GM19193 (cell line): Measurements from ENCODE around the gene RIPK4.

Experiments used
- POLR2A ChIP-seq: IDR thresholded peaks from 4 replicates; pipeline ENCODE4 v1.6.1; 2011; ENCODE audit not compliant: insufficient read depth, insufficient read length; ENCODE audit errors: extremely low read depth

The RIPK4 gene

DNA sequence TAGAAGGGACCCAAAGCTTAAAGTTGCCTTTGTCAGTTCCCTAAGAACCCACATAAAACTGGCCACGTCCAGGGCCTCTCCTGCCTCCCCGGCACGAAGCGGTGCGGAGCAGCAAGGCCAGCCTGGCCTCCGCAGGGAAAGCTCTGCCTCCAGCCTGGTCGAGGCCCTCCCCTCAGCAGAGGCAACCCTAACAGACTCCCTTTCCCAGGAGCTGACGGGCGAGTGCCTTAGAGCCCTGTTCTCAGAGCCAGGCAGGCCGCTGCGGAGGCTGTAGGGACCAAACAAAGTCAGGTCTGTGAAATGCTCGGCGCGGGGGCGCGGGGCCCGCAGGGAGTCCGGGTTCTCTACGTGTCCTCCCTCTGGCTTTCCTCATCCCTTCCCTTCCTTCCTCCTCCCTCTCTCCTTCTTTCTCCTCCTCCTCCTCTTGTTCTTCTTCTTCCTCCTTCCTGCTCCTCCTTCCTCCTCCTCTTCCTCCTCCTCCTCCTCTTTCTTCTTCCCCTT lies 40.7 kb downstream of the RIPK4 start:
- TF ChIP-seq POLR2A, result no peak

DNA sequence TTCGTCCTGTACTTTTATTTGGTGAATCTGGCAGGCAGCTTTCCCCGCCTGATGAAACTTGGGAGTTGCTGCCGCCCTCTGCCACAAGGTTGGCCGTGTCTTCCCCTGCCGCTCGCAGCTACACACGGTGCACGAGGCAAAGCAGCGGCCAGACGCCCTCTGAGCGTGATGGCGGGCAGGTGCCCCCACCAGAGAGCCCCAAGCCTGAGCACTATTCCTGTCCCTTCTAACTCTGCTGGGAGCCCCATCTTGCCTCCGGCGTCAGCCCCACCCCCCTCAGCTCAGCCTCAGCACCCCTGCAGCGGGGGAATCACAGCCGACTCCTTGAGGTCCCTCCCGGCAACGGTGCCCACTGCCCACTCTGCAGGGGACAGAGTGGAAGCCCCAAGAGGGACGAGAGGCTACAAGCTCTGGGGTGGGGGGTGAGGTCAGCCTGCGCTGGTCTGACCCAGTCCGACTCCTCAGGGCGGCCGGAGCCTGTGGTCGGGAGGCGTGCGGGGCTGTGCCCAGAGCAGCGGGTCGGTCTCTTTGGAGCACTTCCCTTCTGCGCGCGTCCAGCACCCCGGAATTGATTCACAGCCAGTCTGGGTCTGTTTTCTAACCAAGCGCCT lies 41.3 kb downstream of the RIPK4 start:
- no peak for TF ChIP-seq POLR2A

DNA sequence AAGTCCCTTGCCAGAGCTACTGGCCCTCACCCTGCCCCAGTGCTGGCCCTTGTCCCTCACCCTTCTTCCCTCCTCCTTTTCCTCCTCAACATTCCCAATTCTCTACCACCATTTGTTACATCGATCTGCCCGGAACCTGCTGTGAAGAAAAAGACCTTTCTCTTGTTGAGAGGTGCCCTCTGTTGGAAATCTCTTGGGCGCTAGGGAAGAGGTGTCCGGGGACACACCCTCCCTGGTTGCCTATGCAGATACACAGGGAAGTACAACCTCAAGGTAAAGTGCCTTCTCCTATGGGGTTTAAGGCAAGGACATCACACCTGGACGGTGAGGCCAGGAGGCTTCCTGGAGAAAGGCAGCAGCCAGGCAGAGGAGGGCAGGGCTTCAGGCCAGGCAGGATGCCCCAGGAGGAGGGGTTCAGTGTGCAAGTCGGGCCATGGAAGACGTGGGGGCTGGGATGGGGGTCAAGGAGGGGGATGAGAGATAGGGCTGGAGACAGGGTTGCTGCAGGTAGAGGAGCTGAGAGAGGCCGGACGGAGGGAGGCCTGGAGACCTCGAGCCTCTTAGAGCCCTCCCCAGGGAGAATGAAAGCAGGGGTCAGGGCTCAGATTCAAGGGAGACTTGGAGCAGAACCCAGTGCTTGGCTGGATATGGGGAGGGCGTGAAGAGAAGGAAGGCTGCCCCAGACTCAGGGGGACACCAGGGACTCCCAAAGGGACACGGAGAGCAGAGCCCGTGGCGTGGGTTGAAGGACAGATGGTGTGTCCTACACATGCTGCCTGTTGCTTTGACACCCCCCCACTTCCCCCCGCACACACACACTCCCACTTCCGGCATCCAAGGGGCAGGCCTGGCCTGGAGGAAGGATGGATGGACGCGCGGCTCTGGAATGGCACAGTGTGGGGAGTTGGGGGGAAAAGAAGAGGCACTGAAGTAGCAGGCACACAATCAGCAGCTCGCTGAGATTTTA lies 44.5 kb downstream of the RIPK4 start:
- TF ChIP-seq POLR2A, result no peak

DNA sequence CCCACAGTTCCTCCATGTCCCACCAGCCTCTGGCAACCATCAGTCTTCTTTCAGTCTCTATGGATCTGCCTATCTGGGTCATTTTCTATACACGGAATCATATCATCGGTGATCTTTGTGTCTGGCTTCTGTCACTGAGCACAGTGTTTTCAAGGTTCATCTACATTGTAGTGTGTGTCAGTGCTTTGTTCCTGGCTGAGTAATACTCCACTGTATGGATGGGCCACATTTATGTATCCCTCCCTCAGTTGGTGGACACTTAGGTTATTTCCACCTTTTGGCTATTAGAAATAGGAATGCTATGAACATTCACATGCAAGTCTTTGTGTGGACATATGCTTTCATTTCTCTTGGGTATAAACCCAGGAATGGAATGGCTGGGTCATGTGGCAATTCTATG lies 46.6 kb downstream of the RIPK4 start:
- no peak for TF ChIP-seq POLR2A

DNA sequence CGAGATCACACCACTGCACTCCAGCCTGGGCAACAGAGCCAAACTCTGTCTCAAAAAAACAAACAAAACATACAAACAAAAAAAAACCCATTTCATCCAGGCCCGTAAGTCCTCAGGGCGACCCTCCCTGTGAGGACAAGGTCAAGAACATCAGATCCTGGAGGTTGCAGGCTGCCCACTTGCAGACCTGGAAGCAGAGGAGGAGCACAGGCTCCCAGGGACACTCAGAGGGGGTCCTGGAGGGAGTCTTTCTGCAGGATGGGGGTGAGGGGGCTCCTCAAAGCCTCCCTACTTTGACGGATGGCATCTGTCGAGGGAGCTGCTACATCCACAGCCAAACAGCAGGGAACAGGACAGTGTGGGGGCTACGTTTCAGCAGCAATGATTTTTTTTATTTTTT lies 47.2 kb downstream of the RIPK4 start:
- no peak for TF ChIP-seq POLR2A

DNA sequence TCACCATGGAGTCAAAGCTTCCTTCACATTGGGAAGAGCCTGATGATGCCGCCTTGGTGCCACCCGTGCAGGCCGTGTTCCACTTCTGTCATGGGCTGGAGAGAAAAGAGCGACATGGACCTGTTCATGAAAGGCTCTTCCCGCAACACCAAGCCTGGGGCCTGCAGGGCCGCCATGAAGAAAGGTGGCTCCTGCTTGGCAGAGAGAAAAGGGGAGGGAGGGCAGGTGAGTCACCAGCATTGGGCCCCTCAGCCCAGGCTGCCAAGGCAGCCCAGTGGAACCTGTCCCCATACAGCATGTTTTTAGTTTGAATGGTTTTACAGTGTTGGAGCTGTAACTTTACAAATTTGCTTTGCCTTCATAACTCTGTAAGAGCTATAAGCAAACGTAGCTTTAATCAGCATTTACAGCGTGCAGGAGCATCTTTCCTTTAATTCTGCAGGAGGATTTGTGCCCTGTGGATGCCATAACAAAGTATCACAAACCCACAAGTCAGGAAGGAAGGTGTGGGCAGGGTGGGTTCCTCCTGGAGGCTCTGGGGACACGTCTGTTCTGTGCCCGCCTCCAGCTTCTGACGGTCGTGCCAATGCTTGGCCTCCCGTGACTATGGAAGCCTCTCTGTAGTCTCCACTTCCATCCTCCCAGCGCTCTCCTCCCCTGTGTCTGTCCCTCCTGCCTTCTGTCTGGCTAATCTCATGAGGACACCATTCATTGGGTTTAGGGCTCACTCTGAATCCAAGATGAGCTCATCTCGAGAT lies 49.1 kb downstream of the RIPK4 start:
- no peak for TF ChIP-seq POLR2A

DNA sequence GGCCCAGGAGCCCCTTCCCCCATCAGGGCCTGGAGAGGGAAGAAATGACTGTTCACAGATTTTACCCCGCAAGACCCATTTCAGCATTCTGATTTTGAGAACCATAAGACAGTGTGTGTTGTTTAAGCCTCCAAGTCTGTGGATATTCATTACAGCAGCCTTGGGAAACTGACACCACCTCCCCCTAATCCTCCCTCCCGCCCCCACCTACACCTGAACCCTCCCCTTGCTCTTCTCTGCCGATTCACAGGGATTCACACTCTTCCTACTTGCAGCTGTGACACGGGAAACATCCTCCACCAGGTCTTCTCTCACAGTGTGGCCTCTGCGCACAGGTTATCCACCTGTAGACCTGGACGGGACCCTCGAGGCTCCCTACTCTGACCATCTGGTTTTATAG lies 50.1 kb downstream of the RIPK4 start:
- TF ChIP-seq POLR2A, result no peak

DNA sequence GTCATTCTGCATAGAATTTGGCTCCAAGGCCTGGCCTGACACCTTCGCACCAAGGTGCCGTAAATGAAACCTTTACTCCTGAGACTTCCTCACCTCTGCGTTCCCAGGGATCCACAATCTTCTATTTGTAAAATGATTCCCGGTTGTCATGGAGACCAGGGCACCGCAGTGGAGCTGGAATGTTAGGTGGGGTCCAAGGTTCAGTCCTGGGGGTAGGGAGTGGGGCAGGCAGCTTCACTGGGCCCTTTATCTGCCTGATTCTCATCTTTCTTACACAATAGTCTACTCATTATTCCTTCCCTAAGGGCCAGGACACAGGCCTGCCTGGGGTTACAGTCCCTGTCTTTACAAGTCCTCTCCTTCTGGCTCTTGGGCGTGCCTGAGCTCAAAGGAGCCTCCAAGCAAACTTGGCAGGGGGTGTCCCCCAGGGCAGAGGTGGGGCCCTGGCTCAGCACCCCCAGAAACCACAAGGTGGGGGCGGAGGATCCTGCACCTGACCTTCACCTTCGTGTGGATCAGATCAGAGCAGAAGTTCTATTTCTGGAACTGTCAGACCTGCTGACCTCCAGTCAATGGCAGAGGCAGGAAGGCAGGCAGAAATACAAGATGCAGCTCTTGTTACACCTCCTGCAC lies 51.1 kb downstream of the RIPK4 start:
- TF ChIP-seq POLR2A, result no peak

DNA sequence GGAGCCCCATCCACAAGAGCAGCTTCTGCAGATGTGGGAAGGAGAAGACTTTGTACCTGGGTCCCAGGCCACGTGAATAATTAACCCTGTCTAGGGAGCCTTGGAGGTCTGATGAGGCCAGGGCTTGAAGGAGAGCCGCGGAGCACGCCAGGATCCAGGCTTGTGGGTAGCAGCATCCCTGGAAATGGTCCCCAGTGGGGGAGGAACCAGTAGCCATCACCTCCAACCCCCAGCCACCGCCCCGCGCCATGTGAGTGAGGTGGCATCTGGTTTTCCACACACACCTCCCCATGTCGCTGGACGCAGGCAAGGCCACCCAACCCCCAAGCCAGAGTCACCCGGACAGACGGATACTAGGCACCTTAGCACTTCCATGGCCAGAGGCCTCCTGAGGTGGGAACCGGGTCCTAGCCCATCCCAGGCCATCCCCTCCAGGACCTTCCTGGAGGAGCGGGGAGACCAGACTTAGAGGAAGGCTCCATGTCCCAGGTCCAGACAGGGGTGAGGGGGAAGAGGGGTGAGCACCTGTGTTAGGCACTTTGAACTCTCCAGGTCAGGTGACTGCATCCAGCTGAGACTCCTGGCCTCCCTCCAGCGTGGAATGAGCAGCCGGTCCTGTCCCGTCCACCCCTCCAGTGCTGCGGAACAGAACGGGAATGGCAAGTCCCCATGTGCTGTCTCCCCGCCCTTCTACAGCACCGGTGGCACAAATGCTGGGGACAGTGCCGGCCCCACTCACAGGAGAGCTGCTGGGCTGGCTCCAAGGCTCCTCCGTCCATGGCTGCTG lies 53.2 kb downstream of the RIPK4 start:
- TF ChIP-seq POLR2A, result no peak

DNA sequence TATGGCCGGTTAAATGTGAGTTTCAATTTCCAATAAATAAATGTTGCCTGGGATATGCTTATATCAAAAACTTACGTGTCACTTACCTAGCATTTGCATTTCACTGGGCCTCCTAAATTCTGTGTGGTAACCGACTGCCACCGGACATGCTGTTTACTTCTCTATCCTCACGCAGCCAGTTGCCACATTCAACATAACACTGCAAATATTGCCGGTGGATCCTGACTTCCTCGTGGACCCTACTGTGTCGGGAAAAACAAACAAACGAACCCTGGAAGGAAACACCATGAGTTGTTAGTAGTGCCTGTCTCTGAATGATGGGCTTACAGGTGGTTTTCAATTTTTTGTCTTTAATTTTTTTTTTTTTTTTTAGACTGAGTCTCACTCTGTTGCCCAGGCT lies 54.1 kb downstream of the RIPK4 start:
- no peak for TF ChIP-seq POLR2A

DNA sequence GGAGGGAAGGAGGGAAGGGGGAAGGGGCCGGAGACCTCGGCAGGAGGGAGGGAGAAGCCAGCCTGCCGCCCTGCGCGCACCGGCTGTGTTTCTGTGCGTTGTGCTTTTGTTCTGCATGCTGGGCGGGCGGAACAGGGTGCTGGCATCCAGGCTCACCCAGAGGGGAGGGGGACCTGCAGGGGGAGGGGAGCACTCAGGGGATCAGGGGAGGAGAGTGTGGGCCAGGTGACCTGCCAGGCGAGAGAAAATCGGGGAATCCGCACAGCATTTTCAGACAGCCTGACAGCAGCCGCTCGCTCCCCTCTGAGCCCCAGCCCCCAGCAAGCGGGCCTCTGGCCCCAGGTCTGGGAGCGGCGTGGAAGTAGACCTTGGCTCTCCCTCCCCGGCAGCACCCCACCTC lies 54.7 kb downstream of the RIPK4 start:
- TF ChIP-seq POLR2A, result no peak

DNA sequence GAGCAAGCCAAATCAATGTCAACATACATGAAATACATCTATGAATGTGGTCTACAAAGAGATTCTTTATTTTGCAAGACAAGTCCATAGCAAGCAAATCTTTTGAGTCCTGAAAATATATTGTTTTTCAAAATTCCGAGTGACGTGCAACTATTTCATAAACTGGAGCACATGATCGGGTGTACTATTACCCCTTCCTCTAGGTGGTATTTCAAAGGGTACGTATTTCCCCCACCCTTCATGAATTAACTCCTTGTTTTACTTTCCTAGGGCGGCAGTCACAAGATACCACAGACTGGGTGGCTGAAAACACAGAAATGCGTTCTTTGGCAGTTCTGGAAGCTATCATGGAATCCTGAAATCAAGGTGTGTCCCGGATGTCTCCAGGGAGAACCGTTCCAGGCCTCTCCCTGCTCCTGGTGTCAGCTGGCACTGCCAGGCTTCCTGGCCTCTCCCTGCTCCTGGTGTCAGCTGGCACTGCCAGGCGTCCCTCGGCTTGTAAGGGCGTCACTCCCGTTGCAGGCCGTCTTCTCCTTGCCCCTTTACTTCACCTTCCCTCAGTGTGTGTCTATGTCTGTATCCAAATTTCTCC lies 55.3 kb downstream of the RIPK4 start:
- TF ChIP-seq POLR2A, result no peak

DNA sequence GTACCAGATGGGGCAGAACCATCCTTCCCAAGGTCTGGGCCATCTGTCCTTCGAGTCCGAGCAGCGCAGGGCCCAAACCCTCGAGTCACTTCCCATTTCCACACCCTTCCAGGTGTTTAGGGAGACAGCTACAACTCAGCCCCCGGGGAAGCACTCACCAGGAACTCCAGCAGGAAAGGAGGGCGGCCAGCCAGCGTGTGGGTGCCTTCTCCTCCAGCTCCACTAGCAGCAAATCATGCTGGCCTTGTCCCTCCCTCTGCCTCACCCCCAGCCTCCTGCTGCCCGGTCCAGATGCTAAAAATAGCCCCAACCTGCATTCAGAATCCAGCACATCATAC lies 56.1 kb downstream of the RIPK4 start:
- no peak for TF ChIP-seq POLR2A
